Skeletal muscle satellite cell (primary cell): ENCODE data around the gene ERCC6.

Experiments
- H3K27me3 ChIP-seq: 2 replicates; pipeline ENCODE4 v1.7.0; 2013; ENCODE audit warnings: low read length; ENCODE audit not compliant: control insufficient read depth, insufficient read depth
- H3K36me3 ChIP-seq: 2 replicates; pipeline ENCODE4 v1.7.0; 2013; ENCODE audit warnings: mild to moderate bottlenecking, control low read depth, low read length; ENCODE audit not compliant: insufficient read depth
- H3K4me1 ChIP-seq: 2 replicates; pipeline ENCODE4 v1.7.0; 2013; ENCODE audit warnings: low read length; ENCODE audit not compliant: control insufficient read depth, insufficient read depth
- H3K4me2 ChIP-seq: 2 replicates; pipeline ENCODE4 v1.7.0; 2013; ENCODE audit warnings: mild to moderate bottlenecking, low read length
- H3K4me3 ChIP-seq: 2 replicates; pipeline ENCODE4 v1.7.0; 2013; ENCODE audit warnings: low read length
- H3K9ac ChIP-seq: 2 replicates; pipeline ENCODE4 v1.7.0; 2013; ENCODE audit warnings: mild to moderate bottlenecking, low read depth, low read length, moderate library complexity
- H3K9me3 ChIP-seq: replicated peaks from 2 replicates; pipeline ENCODE4 v1.7.0; 2013; ENCODE audit warnings: mild to moderate bottlenecking, control low read depth, low read length

The ERCC6 gene

DNA sequence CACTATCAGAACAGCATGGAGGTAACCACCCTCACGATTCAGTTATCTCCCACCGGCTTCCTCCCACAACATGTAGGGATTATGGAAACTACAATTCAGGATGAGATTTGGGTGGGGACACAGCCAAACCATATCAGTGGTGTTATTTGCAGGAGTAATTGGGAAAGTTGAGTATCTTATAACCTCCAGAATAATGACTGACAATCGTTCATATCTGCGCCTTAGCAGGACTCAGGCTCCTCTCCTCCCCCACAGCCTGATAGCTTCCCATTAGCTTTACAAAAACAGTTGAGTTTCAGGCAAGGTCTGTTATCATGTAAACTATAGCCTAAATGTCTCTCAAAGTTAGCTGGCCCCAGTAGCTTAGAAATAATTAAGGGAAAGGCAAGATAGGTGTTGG lies 3.4 kb upstream of the ERCC6 start:
- Histone ChIP-seq H3K4me2 (no peak overlapping the region), H3K9me3 (no peaks in the 10 kb centered on the region), H3K27me3 (no peaks in the 10 kb centered on the region), H3K4me3 (no peak overlapping the region), H3K36me3 (no peaks in the 10 kb centered on the region), H3K4me1 (peaks cover 17% of the 10 kb centered on the region), H3K9ac (no peak overlapping the region)

- no peak overlapping the region for H3K4me2 ChIP-seq
- H3K9ac ChIP-seq, result no peak overlapping the region
- H3K9me3 ChIP-seq, result no peaks in the 10 kb centered on the region
- peaks cover 19% of the 10 kb centered on the region for H3K4me1 ChIP-seq
- no peaks in the 10 kb centered on the region for H3K27me3 ChIP-seq
- peaks cover under 1% of the 10 kb centered on the region for H3K36me3 ChIP-seq
- no peak overlapping the region for H3K4me3 ChIP-seq
Measured at GRCh38 chr10:49541762-49542161, 2.8 kb upstream of the ERCC6 start.

DNA sequence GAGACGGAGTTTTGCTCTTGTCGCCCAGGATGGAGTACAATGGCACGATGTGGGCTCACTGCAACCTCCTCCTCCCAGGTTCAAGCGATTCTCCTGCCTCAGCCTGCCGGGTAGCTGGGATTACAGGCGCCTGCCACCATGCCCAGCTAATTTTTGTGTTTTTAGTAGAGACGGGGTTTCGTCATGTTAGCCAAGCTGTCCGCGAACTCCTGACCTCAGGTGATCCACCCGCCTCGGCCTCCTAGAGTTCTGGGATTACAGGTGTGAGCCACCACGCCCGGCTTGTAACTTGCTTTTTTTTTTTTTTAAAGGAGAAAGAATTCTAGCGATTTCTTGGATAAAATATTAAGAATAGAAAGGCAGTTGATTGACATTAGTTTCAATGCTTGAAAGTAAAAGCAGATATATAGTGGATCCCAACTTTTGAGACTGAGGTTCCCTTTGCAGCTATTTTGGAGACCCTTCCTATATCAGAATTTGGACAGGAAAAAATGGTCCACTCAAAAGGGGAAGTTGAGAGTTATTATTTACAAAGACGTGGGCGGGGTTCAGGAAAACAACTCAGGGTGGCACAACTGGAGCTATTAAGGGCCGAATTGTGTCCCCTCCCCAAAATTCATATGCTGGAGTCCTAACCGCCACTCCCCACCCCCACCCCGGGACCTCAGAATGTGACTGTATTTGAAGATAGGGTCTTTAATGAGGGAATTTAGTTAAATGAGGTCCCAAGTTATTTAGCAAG lies 1.3 kb upstream of the ERCC6 start:
- Histone ChIP-seq H3K9ac (peak overlapping the region; percentile 93), H3K4me3 (no peak overlapping the region), H3K4me1 (peaks cover 34% of the 10 kb centered on the region), H3K4me2 (peak overlapping the region; percentile 88), H3K36me3 (peaks cover 10% of the 10 kb centered on the region), H3K27me3 (no peaks in the 10 kb centered on the region), H3K9me3 (no peaks in the 10 kb centered on the region)

DNA sequence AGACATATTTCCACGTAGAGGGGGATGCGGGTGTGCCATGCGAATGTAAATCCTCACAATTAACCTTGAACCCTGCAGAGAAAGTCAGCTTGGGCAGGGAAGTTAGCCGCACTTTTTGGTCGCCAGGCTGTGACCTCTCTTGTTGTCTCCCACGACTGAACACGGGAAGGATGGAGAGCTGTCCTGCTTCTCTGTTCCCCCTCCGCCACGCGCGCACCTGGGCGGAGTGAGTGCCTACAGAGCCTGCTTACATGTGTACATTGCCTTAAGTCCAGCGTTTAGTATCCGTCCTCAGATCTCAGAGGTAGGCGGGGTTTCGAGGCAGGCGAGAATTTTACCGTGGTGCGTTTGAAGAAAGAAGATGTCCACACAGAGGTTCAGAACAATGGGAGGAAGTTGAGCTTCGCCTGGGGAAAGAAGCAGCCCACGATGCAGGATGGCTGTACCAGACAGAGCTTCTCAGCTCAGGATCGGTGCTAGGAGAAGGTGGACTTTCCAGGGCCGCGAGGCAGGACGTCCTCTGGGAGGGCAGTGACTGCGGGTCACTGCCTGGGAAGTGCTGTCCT lies 482 bp upstream of the ERCC6 start:
- peaks cover 41% of the 10 kb centered on the region for H3K4me1 ChIP-seq
- H3K27me3 ChIP-seq, result no peaks in the 10 kb centered on the region
- H3K4me3 ChIP-seq, result peak overlapping the region; percentile 73

GRCh38 chr10:49534670-49535381 lies 4.1 kb downstream of the ERCC6 start:
- peak overlapping the region; percentile 77 for H3K4me2 ChIP-seq
- peak overlapping the region; percentile 49 for H3K4me3 ChIP-seq
- H3K4me1 ChIP-seq, result peaks cover 56% of the 10 kb centered on the region
- peak overlapping the region; percentile 54 for H3K9ac ChIP-seq
- no peaks in the 10 kb centered on the region for H3K9me3 ChIP-seq
- H3K36me3 ChIP-seq, result peaks cover 44% of the 10 kb centered on the region
- H3K27me3 ChIP-seq, result no peaks in the 10 kb centered on the region

More for the DNA sequence above, 482 bp upstream of the ERCC6 start:
- H3K36me3 ChIP-seq, result peaks cover 10% of the 10 kb centered on the region
- H3K4me2 ChIP-seq, result peak overlapping the region; percentile 88
- no peaks in the 10 kb centered on the region for H3K9me3 ChIP-seq
- H3K9ac ChIP-seq, result peak overlapping the region; percentile 93

GRCh38 chr10:49532461-49532860 lies 6.5 kb downstream of the ERCC6 start:
- H3K9me3 ChIP-seq, result no peaks in the 10 kb centered on the region
- H3K27me3 ChIP-seq, result no peaks in the 10 kb centered on the region
- H3K9ac ChIP-seq, result no peak overlapping the region
- H3K4me1 ChIP-seq, result peaks cover 42% of the 10 kb centered on the region
- peaks cover 68% of the 10 kb centered on the region for H3K36me3 ChIP-seq
- no peak overlapping the region for H3K4me3 ChIP-seq
- no peak overlapping the region for H3K4me2 ChIP-seq

GRCh38 chr10:49528977-49529506 lies 9.9 kb downstream of the ERCC6 start:
- peaks cover 90% of the 10 kb centered on the region for H3K36me3 ChIP-seq
- H3K27me3 ChIP-seq, result no peaks in the 10 kb centered on the region
- H3K4me3 ChIP-seq, result no peak overlapping the region
- no peaks in the 10 kb centered on the region for H3K9me3 ChIP-seq
- H3K9ac ChIP-seq, result no peak overlapping the region
- no peak overlapping the region for H3K4me2 ChIP-seq
- peaks cover 13% of the 10 kb centered on the region for H3K4me1 ChIP-seq

DNA sequence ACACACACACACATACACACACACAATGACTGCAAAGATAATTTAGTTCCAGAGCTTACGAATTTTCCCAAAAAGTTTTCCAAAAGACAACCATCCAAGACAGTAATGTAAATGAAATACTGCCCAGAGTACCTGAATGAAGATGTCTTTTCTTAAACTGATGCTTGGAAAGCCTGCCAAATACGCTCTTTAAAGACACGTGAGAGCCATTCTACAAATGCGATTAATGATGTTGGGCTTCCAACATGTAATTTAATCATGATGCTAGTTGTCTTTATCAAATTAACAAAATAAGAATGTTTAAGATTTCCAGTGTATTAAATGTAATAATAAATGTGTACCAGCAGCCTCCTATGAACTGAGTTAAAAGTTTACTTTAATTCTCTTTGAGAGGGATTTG lies 11.1 kb downstream of the ERCC6 start:
- Histone ChIP-seq H3K36me3 (peaks cover 97% of the 10 kb centered on the region), H3K4me3 (no peak overlapping the region), H3K9me3 (no peaks in the 10 kb centered on the region), H3K4me2 (no peak overlapping the region), H3K4me1 (peaks cover 5% of the 10 kb centered on the region), H3K27me3 (no peaks in the 10 kb centered on the region), H3K9ac (no peak overlapping the region)

DNA sequence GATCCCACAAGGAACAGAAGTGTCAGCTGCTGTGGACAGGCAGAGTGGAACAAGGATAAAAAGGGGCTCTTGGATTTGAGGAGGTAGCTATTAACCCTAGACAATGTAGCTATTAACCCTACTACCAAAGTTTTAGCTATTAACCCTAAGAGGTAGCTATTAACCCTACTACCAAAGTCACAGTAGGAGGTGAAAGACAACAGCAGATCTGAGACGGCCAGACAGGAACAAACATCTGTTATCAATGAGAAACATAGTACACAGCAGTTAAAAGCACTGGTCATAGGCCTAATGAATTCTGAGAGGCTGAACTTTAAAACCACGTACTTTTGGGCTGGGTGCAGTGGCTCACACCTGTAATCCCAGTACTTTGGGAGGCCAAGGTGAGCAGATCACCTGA lies 11.9 kb downstream of the ERCC6 start:
- no peaks in the 10 kb centered on the region for H3K27me3 ChIP-seq
- H3K9me3 ChIP-seq, result no peaks in the 10 kb centered on the region
- no peak overlapping the region for H3K4me3 ChIP-seq
- H3K4me1 ChIP-seq, result peaks cover 5% of the 10 kb centered on the region
- H3K4me2 ChIP-seq, result no peak overlapping the region
- no peak overlapping the region for H3K9ac ChIP-seq
- peaks cover 96% of the 10 kb centered on the region for H3K36me3 ChIP-seq

DNA sequence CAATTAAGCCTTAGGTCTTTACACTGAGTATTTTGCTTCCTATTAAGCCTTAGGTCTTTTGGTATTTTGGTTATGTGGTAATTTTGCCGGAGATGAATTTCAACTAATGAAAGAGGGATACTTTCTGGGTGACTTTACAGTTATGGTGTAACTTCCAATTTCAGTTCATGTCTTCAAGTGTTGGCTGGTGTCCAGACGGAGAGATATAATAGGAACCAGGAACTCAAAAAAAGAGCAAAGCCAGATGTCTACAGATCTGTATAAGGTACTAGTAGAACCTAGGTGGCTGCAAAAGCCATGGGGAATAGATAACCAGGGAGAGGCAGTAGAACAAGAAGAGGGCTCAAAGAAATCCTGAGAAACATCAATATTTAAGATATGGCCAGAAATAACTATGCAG lies 12.3 kb downstream of the ERCC6 start:
- Histone ChIP-seq H3K4me1 (peaks cover 4% of the 10 kb centered on the region), H3K36me3 (peaks cover 96% of the 10 kb centered on the region), H3K4me2 (no peak overlapping the region)

GRCh38 chr10:49524496-49524895 lies 14.4 kb downstream of the ERCC6 start:
- H3K4me2 ChIP-seq, result no peak overlapping the region
- peaks cover 95% of the 10 kb centered on the region for H3K36me3 ChIP-seq
- no peak overlapping the region for H3K4me3 ChIP-seq
- H3K4me1 ChIP-seq, result peaks cover 3% of the 10 kb centered on the region
- H3K9me3 ChIP-seq, result no peaks in the 10 kb centered on the region
- no peak overlapping the region for H3K9ac ChIP-seq
- no peaks in the 10 kb centered on the region for H3K27me3 ChIP-seq

More for the DNA sequence above, 12.3 kb downstream of the ERCC6 start:
- Histone ChIP-seq H3K9me3 (no peaks in the 10 kb centered on the region), H3K27me3 (no peaks in the 10 kb centered on the region), H3K9ac (no peak overlapping the region), H3K4me3 (no peak overlapping the region)
